Thoracic aorta (tissue), 2 donors: ENCODE results near the gene REEP3. TPM values are rescaled to one million over a fixed set of nuclear protein-coding genes. Genes with fewer than 3 reads are reported as not detected.

ENCODE experiments used
- ATAC-seq: fragments of 150-250 bp; one replicate; pipeline ENCODE4 v1.8.0; 2017; ENCODE audit warnings: low read depth; ENCODE audit not compliant: insufficient number of reproducible peaks, low FRiP score
- DNase-seq: peaks from one replicate; pipeline ENCODE4 v3.0.0-alpha.2; 2020; ENCODE audit warnings: low spot score
- H3K27ac ChIP-seq, 2 donors: fragments of 200-600 bp; sonication (generic); 1 replicate in 1 of 2; 2 replicates in 1 of 2; pipeline ENCODE4 v1.5.1; 2016; ENCODE audit warnings: mild to moderate bottlenecking in 2 of 2, moderate library complexity in 2 of 2
- H3K27me3 ChIP-seq: fragments of 200-600 bp; sonication (generic); replicated peaks from 2 replicates; pipeline ENCODE4 v1.6.0; 2016; ENCODE audit warnings: mild to moderate bottlenecking; ENCODE audit not compliant: insufficient read depth
- H3K36me3 ChIP-seq: fragments of 200-600 bp; sonication (generic); one replicate; pipeline ENCODE4 v1.5.1; 2016
- H3K4me1 ChIP-seq, 2 donors: fragments of 200-600 bp; sonication (generic); 1 replicate in 1 of 2; 2 replicates in 1 of 2; pipeline versions ENCODE4 v1.5.1 to v1.6.0; 2016; ENCODE audit warnings: low read depth in 2 of 2, mild to moderate bottlenecking in 1 of 2; ENCODE audit not compliant: control insufficient read depth in 1 of 2
- H3K4me3 ChIP-seq: fragments of 200-600 bp; sonication (generic); 2 replicates; pipeline ENCODE4 v1.5.1; 2016; ENCODE audit warnings: mild to moderate bottlenecking
- H3K9me3 ChIP-seq: fragments of 200-600 bp; sonication (generic); 2 replicates; pipeline ENCODE4 v1.5.1; 2016
- total RNA-seq, 2 donors: library from RNA; depleted of rRNA; stranded (reverse); fragments of >200 nt; gene quantifications; one replicate each; pipeline versions ENCODE4 v1.1.0 to v1.2.3, GENCODE V29; 2016
- TF ChIP-seq, protein P1 (sequence below): fragments of 200-600 bp; sonication (generic); IDR thresholded peaks from one replicate; pipeline ENCODE4 v1.5.1; 2019; ENCODE audit warnings: antibody characterized with exemption

Gene REEP3
- total RNA-seq, 2 donors from 2014 or later, result 75.0 to 91.6 TPM

- Histone ChIP-seq H3K4me3 (peak overlapping the region; percentile 83), H3K27me3 (no peaks in the 10 kb centered on the region), H3K36me3 (no peaks in the 10 kb centered on the region), H3K27ac (peak overlapping the region; percentile 96 to 97), H3K4me1 (peaks cover 15 to 66% of the 10 kb centered on the region in 2 donors), H3K9me3 (no peaks in the 10 kb centered on the region)
- no peak for ATAC-seq
- TF ChIP-seq, protein P1, sequence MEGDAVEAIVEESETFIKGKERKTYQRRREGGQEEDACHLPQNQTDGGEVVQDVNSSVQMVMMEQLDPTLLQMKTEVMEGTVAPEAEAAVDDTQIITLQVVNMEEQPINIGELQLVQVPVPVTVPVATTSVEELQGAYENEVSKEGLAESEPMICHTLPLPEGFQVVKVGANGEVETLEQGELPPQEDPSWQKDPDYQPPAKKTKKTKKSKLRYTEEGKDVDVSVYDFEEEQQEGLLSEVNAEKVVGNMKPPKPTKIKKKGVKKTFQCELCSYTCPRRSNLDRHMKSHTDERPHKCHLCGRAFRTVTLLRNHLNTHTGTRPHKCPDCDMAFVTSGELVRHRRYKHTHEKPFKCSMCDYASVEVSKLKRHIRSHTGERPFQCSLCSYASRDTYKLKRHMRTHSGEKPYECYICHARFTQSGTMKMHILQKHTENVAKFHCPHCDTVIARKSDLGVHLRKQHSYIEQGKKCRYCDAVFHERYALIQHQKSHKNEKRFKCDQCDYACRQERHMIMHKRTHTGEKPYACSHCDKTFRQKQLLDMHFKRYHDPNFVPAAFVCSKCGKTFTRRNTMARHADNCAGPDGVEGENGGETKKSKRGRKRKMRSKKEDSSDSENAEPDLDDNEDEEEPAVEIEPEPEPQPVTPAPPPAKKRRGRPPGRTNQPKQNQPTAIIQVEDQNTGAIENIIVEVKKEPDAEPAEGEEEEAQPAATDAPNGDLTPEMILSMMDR, result no peak
- DNase-seq, result no peak
Measured at GRCh38 chr10:63522277-63522687, 1.1 kb downstream of the REEP3 start.

DNA sequence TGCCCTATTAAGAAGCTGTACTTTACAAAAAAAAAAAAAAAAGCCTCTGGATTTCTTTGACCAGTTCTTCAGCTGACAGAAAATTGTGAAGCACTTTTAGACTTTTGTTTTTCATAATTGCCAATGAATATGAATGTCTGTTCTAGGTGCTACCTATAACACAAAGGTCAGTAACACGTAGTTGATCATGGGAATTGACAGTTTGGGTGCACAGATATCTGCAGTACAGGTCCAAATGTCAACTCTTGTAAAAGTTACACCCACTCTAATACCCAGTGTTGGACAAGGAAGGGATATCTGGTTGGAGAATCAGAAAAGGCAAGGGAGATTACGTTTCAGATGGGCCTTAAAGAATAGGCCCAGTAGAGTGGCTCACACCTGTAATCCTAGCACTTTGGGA is 1.8 kb downstream of the REEP3 start:
- H3K4me3 ChIP-seq, result peak overlapping the region; percentile 83
- H3K9me3 ChIP-seq, result no peaks in the 10 kb centered on the region
- H3K27me3 ChIP-seq, result no peaks in the 10 kb centered on the region
- ATAC-seq, result no peak
- no peaks in the 10 kb centered on the region for H3K36me3 ChIP-seq
- peak overlapping the region; percentile 96 to 97 for H3K27ac ChIP-seq
- peaks cover 15 to 61% of the 10 kb centered on the region in 2 donors for H3K4me1 ChIP-seq
- DNase-seq, result no peak
- TF ChIP-seq, protein P1, result no peak

DNA sequence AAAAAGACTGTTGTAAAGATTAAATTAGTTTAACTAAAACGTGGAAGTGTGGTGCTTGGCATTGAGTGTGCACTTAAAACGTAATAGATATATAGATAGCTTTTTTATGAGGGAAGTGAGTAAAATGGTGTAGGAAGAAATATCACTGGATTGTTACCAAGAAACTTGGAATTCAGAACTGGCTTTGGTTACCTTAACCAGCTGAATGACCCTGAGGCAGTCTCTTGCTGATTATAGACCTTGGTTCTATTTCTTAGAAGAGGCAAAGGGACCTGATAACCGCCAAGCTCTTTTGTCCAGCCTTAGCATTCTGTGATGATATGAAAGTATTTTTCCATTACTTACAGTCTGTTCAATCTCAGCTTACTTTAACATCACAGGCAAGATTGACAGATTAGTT is 3.8 kb downstream of the REEP3 start:
- no peaks in the 10 kb centered on the region for H3K9me3 ChIP-seq
- TF ChIP-seq, protein P1, result no peak
- ATAC-seq, result no peak
- DNase-seq, result no peak
- no peaks in the 10 kb centered on the region for H3K36me3 ChIP-seq
- H3K27ac ChIP-seq, result peak overlapping the region in 1 of 2 donors; percentile 11
- no peaks in the 10 kb centered on the region for H3K27me3 ChIP-seq
- peak overlapping the region; percentile 19 for H3K4me3 ChIP-seq
- peaks cover 15 to 52% of the 10 kb centered on the region in 2 donors for H3K4me1 ChIP-seq

- TF ChIP-seq, protein P1, result no peak
- no peak overlapping the region for H3K4me3 ChIP-seq
- no peak overlapping the region for H3K27ac ChIP-seq
- DNase-seq (no peak), ATAC-seq (no peak)
- H3K36me3 ChIP-seq, result no peaks in the 10 kb centered on the region
- no peaks in the 10 kb centered on the region for H3K27me3 ChIP-seq
- H3K4me1 ChIP-seq, result peaks cover 15 to 42% of the 10 kb centered on the region in 2 donors
- no peaks in the 10 kb centered on the region for H3K9me3 ChIP-seq
Measured at GRCh38 chr10:63527401-63527800, 6.2 kb downstream of the REEP3 start.

DNA sequence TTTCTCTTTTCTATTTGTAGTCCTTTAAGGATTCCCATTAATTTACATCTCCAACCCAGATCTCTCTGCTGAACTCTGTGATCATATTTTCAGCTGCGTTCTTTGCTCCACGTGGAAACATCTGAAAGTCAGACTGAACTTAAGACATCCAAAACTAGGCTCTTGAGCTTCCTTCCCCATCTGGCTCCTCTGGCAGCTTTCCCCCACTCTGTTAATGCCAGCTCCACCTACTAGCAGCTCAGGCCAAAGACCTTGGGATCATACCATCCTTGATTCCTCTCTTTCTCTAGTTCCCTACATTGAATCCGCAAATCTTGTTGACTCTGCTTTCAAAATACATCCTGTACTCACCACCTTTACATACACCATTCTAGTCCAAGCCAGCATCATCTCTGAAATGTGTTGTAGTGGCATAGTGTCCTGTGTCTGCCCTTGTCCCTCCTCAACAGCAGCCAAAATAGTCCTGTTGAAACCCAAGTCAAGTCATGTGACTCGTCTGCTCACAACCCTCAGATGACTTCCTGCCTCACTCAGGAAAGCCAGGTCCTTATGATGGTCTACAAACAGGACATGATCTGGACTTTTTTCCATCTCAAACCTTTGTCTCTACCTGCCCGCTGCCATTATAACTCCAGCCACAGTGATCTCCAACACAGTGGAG is 7.0 kb downstream of the REEP3 start:
- no peak for ATAC-seq
- no peaks in the 10 kb centered on the region for H3K36me3 ChIP-seq
- H3K27me3 ChIP-seq, result no peaks in the 10 kb centered on the region
- H3K27ac ChIP-seq, result no peak overlapping the region
- DNase-seq, result no peak
- H3K4me1 ChIP-seq, result peaks cover 10 to 34% of the 10 kb centered on the region in 2 donors
- TF ChIP-seq, protein P1, result no peak
- no peak overlapping the region for H3K4me3 ChIP-seq
- H3K9me3 ChIP-seq, result no peaks in the 10 kb centered on the region
